GM19372 (cell line): ENCODE data around the gene GALNT9.
"Not testable (repeated sequence)": the region's sequence is repeated elsewhere in the genome, so short reads cannot be mapped to it uniquely, and the experiment has no call there.

ENCODE experiments used
- ATAC-seq: cut with Tn5 transposase; IDR thresholded peaks from one replicate; pipeline ENCODE4 v1.9.1; 2021; ENCODE audit warnings: mild to moderate bottlenecking, low read depth, moderate library complexity; ENCODE audit not compliant: unreplicated experiment

Gene GALNT9

GRCh38 chr12:132255642-132256041 lies 73.7 kb downstream of the GALNT9 start:
- no peak for ATAC-seq

GRCh38 chr12:132253698-132254480 lies 75.5 kb downstream of the GALNT9 start:
- ATAC-seq, result no peak

GRCh38 chr12:132252981-132253380 lies 76.4 kb downstream of the GALNT9 start:
- ATAC-seq, result not testable (repeated sequence)

- ATAC-seq, result no peak
Measured at GRCh38 chr12:132251741-132252490, 77.5 kb downstream of the GALNT9 start.

- ATAC-seq, result no peak
Measured at GRCh38 chr12:132251310-132251709, 78.1 kb downstream of the GALNT9 start.

- no peak for ATAC-seq
Measured at GRCh38 chr12:132250707-132251106, 78.7 kb downstream of the GALNT9 start.

GRCh38 chr12:132249689-132250478 lies 79.5 kb downstream of the GALNT9 start:
- no peak for ATAC-seq

- ATAC-seq, result no peak
Measured at GRCh38 chr12:132248453-132249167, 80.8 kb downstream of the GALNT9 start.

- ATAC-seq, result no peak
Measured at GRCh38 chr12:132247718-132248452, 81.5 kb downstream of the GALNT9 start.

GRCh38 chr12:132246997-132247717 lies 82.2 kb downstream of the GALNT9 start:
- ATAC-seq, result no peak

- no peak for ATAC-seq
Measured at GRCh38 chr12:132245521-132246101, 83.8 kb downstream of the GALNT9 start.

GRCh38 chr12:132244724-132245295 lies 84.6 kb downstream of the GALNT9 start:
- ATAC-seq, result no peak

- no peak for ATAC-seq
Measured at GRCh38 chr12:132243596-132244310, 85.6 kb downstream of the GALNT9 start.

- ATAC-seq, result not testable (repeated sequence)
Measured at GRCh38 chr12:132243171-132243570, 86.2 kb downstream of the GALNT9 start.

- not testable (repeated sequence) for ATAC-seq
Measured at GRCh38 chr12:132240669-132241007, 88.8 kb downstream of the GALNT9 start.

GRCh38 chr12:132239796-132240668 lies 89.4 kb downstream of the GALNT9 start:
- no peak for ATAC-seq

- no peak for ATAC-seq
Measured at GRCh38 chr12:132239392-132239791, 90.0 kb downstream of the GALNT9 start.
